ENCODE measurements around the gene SLC44A1. TPM values are rescaled to one million over a fixed set of nuclear protein-coding genes. Genes with fewer than 3 reads are reported as not detected.

SLC44A1 gene
- total RNA-seq, 3 donors from 2014 or later = 85.1 to 183 (median 121) TPM

DNA sequence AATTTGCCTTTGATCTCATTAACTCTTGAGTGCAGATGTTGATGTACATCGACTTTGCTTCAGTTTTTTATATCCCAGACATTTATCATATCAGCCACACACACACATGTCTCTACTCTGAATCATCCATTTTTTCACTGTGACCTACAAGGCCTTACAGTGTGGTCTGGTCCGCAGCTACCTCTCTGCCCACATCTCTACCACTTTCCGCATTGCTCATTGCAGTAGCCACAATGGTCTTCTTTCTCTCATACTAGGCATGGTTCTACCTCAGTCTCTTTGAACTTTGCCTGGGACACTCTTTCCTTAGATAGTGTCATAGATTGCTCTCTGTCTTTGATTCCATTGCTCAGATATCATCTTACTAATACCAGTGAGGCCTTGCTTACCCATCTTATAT, 115.4 kb downstream of the SLC44A1 start:
- no peaks in the 10 kb centered on the region for H3K36me3 ChIP-seq (ENCODE audit: low read depth)
- intact Hi-C loops (cut with DNase I, micrococcal nuclease) = no loop called here
- H3K4me3 ChIP-seq = no peak overlapping the region
- DNase-seq (no peak), ATAC-seq (no peak)
- no peaks in the 10 kb centered on the region for H3K4me1 ChIP-seq (ENCODE audit: low read depth)
- TF ChIP-seq, protein P1, sequence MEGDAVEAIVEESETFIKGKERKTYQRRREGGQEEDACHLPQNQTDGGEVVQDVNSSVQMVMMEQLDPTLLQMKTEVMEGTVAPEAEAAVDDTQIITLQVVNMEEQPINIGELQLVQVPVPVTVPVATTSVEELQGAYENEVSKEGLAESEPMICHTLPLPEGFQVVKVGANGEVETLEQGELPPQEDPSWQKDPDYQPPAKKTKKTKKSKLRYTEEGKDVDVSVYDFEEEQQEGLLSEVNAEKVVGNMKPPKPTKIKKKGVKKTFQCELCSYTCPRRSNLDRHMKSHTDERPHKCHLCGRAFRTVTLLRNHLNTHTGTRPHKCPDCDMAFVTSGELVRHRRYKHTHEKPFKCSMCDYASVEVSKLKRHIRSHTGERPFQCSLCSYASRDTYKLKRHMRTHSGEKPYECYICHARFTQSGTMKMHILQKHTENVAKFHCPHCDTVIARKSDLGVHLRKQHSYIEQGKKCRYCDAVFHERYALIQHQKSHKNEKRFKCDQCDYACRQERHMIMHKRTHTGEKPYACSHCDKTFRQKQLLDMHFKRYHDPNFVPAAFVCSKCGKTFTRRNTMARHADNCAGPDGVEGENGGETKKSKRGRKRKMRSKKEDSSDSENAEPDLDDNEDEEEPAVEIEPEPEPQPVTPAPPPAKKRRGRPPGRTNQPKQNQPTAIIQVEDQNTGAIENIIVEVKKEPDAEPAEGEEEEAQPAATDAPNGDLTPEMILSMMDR (IDR thresholded peaks at IDR 0.05) = no peak
- no peaks in the 10 kb centered on the region for H3K9me3 ChIP-seq

DNA sequence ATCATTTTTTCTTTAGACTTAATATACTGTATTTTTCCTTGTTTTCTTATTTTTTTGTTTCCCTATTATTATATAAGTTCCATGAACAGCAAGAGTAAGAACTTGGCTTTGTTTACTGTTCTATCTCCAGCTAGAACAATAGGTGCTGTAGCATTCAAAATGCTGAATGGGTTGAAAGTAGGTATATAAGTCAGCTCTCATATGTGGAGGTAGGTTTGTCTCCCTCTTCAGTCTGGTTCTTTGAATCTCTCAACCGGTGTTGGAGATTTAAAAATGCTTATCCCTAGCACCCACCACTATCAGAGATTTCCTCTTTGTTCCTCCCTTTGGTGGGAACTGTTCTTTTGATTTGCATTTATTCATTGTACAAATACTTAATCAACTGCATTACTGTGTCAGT, 115.9 kb downstream of the SLC44A1 start:
- intact Hi-C loops (cut with DNase I, micrococcal nuclease) = no loop called here
- H3K4me1 ChIP-seq (ENCODE audit: low read depth) = no peaks in the 10 kb centered on the region
- no peaks in the 10 kb centered on the region for H3K36me3 ChIP-seq (ENCODE audit: low read depth)
- H3K9me3 ChIP-seq = no peaks in the 10 kb centered on the region
- DNase-seq (no peak), ATAC-seq (no peak)
- TF ChIP-seq, protein P1 (IDR thresholded peaks at IDR 0.05) = no peak
- H3K4me3 ChIP-seq = no peak overlapping the region

DNA sequence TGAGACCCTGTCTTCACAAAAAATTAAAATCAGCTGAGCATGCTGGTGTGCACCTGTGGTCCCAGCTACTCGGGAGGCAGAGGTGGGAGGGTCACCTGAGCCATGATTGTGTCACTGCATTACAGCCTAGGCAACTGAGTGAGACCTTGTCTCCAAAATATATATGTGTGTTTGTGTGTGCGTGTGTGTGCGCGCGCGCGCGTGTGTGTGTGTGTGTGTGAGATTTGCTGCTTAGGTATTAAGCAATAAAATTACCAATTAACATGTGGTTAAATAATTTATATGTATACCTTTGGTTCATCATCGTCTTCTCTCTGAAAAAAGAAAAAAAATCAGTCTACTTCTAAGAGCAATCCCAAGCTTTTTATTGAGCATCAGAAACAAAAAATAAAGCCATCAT, 117.4 kb downstream of the SLC44A1 start:
- TF ChIP-seq, protein P1 (IDR thresholded peaks at IDR 0.05) = no peak
- intact Hi-C loops (cut with DNase I, micrococcal nuclease) = no loop called here
- H3K4me3 ChIP-seq = no peak overlapping the region
- ATAC-seq = no peak
- H3K4me1 ChIP-seq (ENCODE audit: low read depth) = no peaks in the 10 kb centered on the region
- DNase-seq = no peak
- no peaks in the 10 kb centered on the region for H3K9me3 ChIP-seq
- H3K36me3 ChIP-seq (ENCODE audit: low read depth) = no peaks in the 10 kb centered on the region

DNA sequence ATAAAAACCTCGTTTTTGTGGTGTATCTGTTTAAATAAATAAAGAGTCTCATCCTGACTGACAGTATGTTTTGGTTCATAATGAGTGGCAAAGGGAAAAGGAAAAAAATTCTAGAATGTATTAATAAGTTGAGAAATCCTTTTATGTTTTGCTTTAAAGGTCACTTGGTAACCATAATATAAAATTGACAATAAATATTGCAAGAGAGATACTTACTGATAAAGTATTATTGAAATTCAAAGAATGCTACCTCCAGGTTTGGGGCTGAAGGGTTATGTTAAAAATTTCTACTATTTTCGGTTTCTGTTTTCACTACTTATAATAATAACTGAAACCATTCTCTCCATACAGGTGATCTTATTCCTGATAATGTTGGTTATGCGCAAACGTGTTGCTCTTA, 118.0 kb downstream of the SLC44A1 start:
- intact Hi-C loops (cut with DNase I, micrococcal nuclease) = no loop called here
- no peak for DNase-seq
- H3K4me3 ChIP-seq = no peak overlapping the region
- H3K4me1 ChIP-seq (ENCODE audit: low read depth) = no peaks in the 10 kb centered on the region
- TF ChIP-seq, protein P1 (IDR thresholded peaks at IDR 0.05) = no peak
- H3K9me3 ChIP-seq = no peaks in the 10 kb centered on the region
- no peaks in the 10 kb centered on the region for H3K36me3 ChIP-seq (ENCODE audit: low read depth)
- ATAC-seq = no peak

DNA sequence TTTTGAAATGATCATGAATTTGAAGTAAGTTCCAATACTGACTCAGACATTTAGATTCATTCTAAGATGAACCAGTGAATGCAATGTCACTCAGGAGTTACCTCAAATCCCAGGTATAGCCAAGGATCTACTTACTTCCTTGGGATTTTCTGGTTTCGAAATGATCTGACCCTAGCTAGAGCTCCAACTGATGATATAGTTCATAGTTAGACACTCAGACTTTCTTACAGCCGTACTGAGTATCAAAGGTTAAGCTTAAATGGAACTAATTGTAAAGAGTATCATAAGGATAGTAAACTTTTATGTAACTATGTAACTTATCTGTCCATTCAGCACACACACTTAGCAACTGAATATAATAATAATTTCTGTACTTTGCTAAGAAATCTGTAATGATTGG, 119.4 kb downstream of the SLC44A1 start:
- ATAC-seq = peak; percentile 89
- Histone ChIP-seq H3K9me3 (no peaks in the 10 kb centered on the region), H3K4me1 (ENCODE audit: low read depth) (no peaks in the 10 kb centered on the region), H3K4me3 (no peak overlapping the region), H3K36me3 (ENCODE audit: low read depth) (no peaks in the 10 kb centered on the region)
- TF ChIP-seq, protein P1 (IDR thresholded peaks at IDR 0.05) = no peak
- intact Hi-C loops (cut with DNase I, micrococcal nuclease) = no loop called here
- no peak for DNase-seq

GRCh38 chr9:105369911-105370310, 125.5 kb downstream of the SLC44A1 start:
- intact Hi-C loops (cut with DNase I, micrococcal nuclease) = no loop called here

More at GRCh38 chr9:105369911-105370310, 125.5 kb downstream of the SLC44A1 start:
- H3K9me3 ChIP-seq = no peaks in the 10 kb centered on the region
- DNase-seq = no peak
- no peaks in the 10 kb centered on the region for H3K4me1 ChIP-seq (ENCODE audit: low read depth)
- TF ChIP-seq, protein P1 (IDR thresholded peaks at IDR 0.05) = no peak
- no peak overlapping the region for H3K4me3 ChIP-seq
- ATAC-seq = no peak
- no peaks in the 10 kb centered on the region for H3K36me3 ChIP-seq (ENCODE audit: low read depth)
